C4-2B (cell line): ENCODE measurements around the gene CLMN.

Experiments used
- H3K27ac ChIP-seq: fragments of 450-650 bp; 2 replicates; pipeline ENCODE4 v1.5.1; 2017
- ZFX ChIP-seq: fragments of 450-650 bp; IDR thresholded peaks from 2 replicates; pipeline ENCODE4 v1.6.1; 2017
- TF ChIP-seq, protein P1 (sequence below): fragments of 450-650 bp; conservative IDR thresholded peaks from 2 replicates; pipeline ENCODE4 v1.5.1; 2017; ENCODE audit warnings: mild to moderate bottlenecking

CLMN gene

DNA sequence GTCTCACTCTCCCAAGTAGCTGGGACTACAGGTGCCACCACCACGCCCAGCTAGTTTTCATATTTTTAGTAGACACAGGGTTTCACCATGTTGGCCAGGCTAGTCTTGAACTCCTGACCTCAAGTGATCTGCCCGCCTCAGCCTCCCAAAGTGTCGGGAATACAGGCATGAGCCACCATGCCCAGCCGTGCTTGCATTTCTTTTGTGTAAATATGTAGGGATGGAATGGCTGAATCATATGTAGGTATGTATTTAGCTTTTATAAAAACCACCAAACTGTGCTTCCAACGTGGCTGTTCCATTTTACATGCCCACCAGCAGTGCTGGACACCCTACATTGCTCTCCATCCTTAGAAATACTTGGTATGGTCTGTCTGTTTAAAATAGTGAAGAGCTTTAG, 32.8 kb upstream of the CLMN start:
- H3K27ac ChIP-seq: no peak overlapping the region
- TF ChIP-seq, protein P1, sequence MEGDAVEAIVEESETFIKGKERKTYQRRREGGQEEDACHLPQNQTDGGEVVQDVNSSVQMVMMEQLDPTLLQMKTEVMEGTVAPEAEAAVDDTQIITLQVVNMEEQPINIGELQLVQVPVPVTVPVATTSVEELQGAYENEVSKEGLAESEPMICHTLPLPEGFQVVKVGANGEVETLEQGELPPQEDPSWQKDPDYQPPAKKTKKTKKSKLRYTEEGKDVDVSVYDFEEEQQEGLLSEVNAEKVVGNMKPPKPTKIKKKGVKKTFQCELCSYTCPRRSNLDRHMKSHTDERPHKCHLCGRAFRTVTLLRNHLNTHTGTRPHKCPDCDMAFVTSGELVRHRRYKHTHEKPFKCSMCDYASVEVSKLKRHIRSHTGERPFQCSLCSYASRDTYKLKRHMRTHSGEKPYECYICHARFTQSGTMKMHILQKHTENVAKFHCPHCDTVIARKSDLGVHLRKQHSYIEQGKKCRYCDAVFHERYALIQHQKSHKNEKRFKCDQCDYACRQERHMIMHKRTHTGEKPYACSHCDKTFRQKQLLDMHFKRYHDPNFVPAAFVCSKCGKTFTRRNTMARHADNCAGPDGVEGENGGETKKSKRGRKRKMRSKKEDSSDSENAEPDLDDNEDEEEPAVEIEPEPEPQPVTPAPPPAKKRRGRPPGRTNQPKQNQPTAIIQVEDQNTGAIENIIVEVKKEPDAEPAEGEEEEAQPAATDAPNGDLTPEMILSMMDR: no peak
- TF ChIP-seq ZFX: no peak

DNA sequence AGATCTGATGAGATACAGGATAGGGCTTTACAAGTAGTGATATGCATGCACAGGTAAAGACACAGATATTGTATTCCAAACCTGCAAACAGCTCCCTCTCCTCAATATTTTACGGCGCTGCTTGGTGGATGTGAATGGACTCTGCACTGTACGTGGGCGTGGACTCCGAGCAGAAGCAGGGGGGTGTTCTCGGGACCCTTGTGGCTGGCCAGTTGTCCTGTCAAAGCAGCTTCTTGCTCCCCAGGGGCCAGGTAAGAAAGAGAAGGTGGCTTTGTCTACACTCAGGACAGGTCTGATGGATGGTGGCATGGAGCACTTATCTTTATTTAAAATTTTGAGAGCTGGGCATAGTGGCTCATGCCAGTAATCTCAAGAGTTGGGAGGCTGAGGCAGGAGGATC, 29.5 kb upstream of the CLMN start:
- TF ChIP-seq, protein P1: no peak
- TF ChIP-seq ZFX: no peak

DNA sequence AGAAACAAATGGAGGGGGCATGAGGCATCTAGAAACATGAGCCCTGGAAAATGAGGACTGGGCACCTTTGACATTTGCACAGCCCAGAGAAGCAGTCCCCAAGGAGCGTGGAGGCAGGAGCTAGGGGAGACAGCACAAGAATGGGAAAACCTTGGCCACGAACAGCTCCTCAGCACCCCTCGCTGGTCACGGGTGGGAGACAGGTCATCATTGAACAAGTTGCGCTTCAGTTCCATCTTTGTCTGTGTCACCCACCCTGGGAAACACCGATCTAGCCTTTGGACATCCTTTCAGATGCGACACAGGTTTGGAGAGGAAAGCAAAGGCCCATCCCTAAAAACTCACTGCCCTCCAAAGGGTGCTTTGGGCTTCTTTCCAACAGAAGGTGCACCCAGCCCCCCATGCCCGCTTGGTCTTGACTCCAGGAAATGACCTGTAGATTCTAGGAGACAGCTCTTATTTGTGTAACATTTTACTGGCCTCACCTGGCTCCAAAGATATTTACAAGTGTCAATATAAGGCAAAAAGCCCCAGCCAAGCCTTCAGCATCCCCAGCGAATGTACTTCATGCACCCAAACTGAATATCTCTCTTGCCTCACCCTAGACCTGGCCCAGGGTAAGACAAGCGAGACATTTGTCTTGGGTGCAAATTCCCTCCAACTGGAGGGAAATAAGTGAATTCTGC, 28.8 kb upstream of the CLMN start:
- H3K27ac ChIP-seq: peak overlapping the region; percentile 75
- TF ChIP-seq, protein P1: no peak
- TF ChIP-seq ZFX: no peak

More for the DNA sequence above, 29.5 kb upstream of the CLMN start:
- H3K27ac ChIP-seq: peak overlapping the region; percentile 75

GRCh38 chr14:95346820-95347219, 27.1 kb upstream of the CLMN start:
- peak overlapping the region; percentile 2; the same call in 1 of the 2 replicates for H3K27ac ChIP-seq
- TF ChIP-seq, protein P1: no peak
- TF ChIP-seq ZFX: no peak

GRCh38 chr14:95346266-95346665, 26.6 kb upstream of the CLMN start:
- TF ChIP-seq ZFX: no peak
- TF ChIP-seq, protein P1: no peak
- no peak overlapping the region for H3K27ac ChIP-seq

DNA sequence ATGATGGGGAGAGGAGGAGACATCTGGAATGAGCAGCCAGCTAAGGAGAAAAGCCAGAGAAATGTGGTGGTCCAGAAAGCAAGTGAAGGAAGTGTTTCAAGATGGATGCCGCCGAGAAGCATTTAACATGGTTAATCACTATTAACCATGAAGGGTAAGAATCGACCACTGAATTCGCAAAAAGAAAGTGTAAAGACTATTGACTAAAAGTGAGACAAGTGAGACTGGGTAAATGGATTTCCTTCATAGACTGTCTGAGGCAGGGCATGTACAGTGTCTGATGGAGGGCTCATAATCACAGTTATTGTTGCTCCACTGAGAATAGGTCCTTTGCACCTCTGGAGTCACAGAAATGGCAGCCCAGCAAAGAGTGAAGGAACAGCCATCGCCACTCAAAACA, 25.3 kb upstream of the CLMN start:
- no peak for TF ChIP-seq ZFX
- TF ChIP-seq, protein P1: no peak
- no peak overlapping the region for H3K27ac ChIP-seq

GRCh38 chr14:95344536-95344935, 24.8 kb upstream of the CLMN start:
- TF ChIP-seq, protein P1: no peak
- no peak for TF ChIP-seq ZFX
- H3K27ac ChIP-seq: no peak overlapping the region
